Kasumi-1 (cell line): ENCODE measurements around the gene MTG2.
A peak's percentile ranks its signal among the peaks of the same experiment; 100 is the strongest.
"Not testable (repeated sequence)": the region's sequence is repeated elsewhere in the genome, so short reads cannot be mapped to it uniquely, and the experiment has no call there.

Source experiments
- DNase-seq, 2 experiments: peaks; one replicate each; lab custom pipeline; 2025; lab: John Stamatoyannopoulos, UW

Gene MTG2

DNA sequence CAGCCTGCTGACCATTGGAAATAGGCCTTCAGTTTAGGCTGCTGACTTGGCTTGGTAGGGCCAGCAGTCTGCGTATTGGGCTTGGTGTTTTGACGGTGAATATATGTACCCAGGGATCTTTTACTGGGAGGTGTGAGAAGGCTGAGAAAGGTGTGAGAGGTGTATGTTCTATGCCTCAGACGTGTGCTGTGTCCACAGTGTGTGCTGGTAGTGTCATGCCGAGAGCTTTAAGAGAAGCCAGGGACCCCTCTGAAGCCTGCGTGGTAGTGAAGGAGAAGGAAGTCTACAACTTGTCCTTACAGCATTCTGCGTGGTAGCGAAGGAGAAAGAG is 37.2 kb upstream of the MTG2 start:
- no peak for DNase-seq

DNA sequence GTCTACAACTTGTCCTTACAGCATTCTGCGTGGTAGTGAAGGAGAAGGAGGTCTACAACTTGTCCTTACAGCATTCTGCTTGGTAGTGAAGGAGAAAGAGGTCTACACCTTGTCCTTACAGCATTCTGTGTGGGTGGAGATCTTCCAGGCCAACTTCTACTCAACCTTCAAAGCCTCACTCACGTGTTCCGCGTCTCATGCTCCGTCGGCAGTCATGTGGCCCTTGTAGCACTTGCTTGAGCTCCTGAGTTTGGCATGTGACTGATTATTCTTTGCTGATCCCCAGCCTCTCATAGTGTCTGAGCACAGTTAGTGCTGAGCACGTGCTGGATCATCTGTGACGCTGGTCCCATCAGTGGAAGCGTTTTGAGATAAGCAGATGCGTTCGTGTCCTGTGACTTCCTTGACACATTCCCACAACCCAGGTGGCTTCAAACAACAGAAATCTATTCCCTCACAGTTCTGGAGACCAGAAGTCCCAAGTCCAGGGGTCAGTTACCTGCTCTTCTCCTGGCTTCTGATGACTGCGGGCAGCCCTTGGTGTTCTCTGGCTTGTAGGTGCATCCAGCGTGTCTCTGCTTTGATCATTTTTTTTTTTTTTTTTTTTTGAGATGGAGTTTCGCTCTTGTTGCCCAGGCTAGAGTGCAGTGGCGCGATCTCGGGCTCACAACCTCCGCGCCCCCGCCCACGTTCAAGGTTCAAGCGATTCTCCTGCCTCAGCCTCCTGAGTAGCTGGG is 36.6 kb upstream of the MTG2 start:
- DNase-seq: no peak

DNA sequence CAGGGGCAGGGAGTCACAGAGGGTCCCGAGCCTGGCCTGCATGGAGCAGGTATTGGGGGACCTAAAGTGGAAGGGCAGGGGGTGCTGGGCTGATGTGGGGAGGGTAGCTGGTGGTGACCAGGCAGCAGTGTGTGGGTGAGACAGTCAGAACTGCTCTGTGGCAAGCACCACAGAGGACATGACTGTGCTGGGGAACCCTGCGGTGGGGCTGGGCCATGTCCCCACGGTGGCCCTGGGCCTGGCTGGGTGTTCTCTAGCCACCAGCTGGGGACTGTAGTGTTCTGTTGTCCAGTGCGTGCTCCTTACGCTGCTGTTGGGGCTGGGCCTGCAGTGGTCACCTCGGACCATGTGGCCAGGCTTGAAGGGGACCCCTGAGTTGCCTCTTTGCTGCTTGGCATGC is 35.7 kb upstream of the MTG2 start:
- no peak for DNase-seq

DNA sequence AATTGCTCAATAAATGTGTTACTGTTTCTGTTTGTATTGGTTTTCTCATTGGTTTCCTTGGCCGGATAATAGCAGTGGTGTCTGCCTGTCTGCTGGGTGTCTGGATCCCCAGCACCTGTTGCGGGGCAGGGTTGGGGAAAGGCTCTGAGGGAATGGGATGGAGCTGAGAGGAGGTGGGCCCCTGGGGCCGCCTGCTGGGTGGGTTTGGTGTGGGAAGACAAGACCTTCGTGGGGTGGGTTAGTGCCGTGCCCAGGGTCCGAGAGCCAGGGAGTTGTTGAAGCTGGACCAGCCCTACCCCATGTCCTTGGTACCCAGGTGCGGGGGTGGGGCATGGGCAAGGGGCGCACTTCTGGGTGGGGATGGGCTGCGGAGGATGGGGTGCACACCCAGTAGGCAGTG is 35.3 kb upstream of the MTG2 start:
- no peak for DNase-seq

DNA sequence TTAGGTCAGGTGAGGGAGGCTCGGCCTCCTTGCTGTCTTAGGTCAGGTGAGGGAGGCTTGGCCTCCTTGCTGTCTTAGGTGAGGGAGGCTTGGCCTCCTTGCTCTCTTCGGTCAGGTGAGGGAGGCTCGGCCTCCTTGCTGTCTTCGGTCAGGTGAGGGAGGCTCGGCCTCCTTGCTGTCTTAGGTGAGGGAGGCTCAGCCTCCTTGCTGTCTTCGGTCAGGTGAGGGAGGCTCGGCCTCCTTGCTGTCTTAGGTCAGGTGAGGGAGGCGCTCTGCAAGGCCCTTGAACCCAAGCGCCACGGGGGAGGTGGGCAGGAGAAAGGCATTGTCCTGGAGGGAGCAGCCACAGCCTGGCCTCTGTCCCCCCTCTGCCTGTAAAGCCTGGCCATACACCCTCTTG is 34.4 kb upstream of the MTG2 start:
- not testable (repeated sequence) for DNase-seq

DNA sequence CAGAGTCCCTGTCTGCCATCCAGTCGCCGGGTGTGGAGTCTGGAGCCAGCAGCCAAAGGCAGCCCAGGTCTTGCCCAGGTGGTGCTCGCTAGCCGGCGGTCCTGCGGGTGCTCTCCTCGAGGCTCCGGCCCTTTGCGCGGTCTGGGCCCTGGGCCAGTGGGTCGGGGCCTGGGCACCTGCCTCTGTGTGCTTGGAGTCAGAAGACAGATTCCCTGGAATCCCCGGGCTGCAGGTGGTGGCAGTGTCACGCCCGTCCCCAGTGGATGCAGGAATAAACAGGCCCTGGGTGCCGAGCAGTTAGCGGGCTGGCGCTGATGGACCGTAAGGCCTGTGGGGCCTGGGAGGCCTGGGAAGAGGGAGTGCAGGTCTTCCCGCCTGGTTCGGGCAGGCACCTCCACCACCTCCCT is 33.9 kb upstream of the MTG2 start:
- no peak for DNase-seq

DNA sequence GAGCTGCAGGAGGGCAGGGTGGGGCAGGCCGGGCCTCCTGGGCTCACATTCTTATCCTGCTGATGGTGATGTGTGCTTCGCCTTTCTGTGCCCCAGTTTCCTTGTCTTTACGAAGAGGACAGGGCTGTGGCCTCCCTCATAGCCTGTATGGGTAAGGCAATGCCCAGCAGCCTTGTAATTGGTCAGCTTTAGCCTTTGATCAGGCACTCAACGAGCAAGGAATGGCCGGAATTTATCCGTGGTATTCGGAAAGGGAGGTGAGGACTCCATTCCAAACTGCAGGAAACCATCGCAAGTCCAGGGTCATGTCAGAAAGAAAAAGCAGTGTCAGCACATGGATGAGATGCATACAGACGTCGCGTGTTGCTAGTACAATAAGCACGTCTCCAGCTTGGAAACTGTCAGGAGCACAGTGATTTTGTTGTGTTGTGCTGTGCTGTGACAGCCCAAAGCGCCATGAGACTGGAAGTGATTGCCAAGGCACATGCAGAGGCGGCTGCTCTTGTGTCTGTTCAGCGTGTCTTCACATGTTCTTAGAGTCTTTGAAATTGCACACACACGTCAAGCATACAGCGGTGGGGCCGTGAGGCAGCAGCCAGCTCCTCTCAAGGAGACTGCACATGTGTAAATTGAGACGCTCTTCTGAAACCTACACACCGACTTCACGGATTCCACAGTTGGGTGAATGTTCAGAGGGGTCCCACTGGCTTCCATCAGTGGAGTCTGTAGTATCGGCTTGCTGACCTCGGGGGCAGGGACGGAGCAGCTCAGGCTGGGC is 33.1 kb upstream of the MTG2 start:
- DNase-seq: no peak

DNA sequence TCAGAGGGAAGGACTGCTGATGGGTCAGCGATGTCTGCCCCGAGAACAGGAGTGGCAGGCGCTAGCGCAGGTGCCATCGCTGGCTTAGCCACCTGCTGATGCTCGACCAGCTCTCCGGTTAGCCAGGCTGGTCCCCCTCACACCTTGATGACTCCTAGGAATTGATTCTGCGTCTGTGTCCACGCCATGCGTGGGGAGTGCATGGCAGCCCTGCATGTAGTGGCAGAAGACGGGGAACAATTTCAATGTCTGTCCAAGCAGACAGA is 32.6 kb upstream of the MTG2 start:
- DNase-seq: no peak

DNA sequence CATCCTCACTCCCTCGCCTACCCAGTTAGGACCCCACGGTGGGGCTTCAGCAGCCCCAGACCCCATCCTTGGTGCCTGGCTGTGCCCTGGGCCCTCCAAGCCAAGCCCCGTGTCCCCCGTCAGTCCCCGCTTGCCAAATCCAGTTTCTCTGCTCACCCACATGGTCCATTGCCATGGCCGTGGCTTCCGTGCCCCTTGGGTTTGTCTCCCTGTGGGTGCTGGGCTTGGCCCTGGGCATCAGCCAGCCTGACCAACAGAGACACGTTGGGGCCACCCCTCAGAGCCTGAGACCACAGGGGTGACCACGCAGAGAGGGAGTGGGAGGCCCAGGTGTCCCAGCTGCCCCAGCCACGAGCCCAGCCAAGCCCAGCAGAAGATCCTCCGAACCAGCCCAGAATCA is 31.6 kb upstream of the MTG2 start:
- DNase-seq: no peak

DNA sequence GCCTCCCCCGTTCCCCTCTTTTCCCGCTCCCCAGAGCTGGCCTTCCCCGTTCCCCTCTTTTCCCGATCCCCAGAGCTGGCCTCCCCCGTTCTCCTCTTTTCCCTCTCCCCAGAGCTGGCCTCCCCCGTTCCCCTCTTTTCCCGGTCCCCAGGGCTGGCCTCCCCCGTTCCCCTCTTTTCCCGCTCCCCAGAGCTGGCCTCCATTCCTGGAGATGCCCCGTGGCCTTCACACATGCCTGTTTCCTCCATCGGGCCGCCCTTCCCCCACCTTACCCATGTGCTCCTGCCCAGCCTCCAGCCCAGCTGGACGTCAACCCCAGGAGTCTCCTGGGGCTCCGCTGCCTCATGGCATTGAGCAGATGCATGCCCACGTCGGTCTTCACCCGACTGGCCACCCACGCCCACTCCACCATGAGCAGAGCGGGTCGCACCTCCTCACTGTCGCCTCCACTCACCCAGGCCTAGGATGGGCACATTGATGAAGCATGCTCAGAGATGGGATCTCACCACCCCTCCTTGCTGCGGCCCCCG is 30.9 kb upstream of the MTG2 start:
- no peak for DNase-seq

DNA sequence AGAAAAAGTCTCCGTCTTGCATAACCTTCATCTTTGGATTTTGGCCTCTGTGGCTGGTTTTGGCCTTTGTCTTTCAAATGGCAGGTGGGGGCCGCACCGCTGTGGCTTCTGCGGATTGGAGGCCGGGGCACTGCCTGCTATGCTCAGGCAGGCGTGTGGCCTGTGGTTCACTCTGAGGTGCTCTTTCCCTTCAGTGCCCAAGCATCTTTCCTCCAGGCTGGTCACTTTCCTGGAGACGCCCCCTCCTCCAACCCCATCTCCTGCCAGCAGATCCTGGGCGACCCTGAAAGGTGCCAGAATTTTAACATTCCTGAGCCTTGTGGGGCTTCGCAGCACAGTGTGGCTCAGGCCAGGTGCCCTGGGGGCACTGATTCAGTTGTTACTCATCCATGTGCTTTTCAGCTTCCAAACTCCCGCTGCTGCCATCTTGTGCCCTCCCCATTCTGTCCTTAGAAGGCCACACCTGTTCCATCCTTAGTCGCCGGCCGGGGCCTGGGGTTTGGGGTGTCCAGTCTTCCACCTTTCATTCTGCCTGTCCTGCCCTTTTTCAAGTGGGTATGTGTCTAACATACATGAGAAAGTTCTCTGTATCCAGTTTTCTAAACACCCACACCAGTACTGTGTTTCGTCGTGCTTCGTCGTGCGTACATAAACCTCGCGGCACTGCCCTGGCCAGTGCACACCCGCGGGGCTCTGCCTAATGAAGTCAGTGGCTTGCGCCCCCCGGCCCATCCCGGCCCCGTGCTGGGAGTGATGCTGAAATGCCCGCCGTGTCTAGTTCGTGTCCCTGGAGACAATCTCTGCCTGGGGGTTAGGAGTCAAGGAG is 27.2 kb upstream of the MTG2 start:
- no peak for DNase-seq

DNA sequence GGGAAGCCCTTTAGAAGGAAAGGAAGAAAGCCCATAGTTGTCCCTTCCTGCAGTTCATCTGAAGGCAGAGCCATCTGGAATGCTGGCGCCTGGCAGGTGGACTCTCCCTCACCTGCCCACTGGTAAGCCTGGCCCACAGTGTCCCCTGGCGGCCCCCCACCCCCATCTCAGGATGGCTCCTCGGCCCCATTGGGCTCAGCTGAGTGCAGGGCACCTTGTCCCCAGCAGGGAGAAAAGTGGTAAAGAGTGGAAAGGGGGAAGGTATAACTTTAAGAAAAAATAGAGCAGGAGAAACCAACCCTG is 26.6 kb upstream of the MTG2 start:
- DNase-seq: peak in 1 of 2 experiments; percentile 12

DNA sequence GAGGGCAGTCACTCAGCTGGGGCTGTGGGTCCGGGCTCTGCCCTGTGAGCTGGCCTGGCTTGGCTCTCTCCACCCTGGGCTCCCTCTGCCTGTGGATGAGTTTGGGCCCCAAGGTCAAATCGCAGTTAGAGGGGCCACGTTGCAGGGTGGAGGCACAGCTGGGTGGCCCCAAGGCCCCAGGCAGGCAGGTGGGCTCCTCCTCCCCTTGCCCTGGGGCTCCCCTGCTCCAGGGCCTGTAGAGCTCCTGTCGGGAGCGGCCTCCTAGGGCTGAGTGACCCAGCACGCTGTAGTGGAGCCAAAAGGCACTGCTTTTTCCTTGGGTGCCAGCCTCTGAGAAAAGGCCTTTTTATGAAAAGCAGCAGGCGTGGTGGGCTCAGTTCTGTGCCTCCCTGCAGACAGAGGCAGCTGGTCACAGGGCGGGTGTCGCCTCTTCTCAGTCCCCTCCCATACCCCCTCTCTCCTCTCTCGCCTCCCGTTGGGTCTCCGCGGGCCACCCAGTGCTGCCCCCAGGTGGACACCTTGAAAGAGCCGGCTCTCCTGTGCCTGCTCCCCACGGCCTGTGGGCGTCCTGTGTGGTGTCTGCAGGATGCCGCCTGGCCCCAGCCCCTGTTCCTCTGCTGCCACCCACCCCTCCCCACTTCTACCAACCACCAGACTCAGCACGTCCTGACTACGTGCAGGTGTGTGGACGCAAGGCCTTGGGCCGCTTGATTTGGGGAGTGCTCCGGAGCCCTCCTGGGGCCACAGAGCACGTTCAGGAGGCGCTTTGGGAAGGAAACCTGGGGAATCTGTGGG is 26.0 kb upstream of the MTG2 start:
- DNase-seq: peak; percentile 48 to 60

DNA sequence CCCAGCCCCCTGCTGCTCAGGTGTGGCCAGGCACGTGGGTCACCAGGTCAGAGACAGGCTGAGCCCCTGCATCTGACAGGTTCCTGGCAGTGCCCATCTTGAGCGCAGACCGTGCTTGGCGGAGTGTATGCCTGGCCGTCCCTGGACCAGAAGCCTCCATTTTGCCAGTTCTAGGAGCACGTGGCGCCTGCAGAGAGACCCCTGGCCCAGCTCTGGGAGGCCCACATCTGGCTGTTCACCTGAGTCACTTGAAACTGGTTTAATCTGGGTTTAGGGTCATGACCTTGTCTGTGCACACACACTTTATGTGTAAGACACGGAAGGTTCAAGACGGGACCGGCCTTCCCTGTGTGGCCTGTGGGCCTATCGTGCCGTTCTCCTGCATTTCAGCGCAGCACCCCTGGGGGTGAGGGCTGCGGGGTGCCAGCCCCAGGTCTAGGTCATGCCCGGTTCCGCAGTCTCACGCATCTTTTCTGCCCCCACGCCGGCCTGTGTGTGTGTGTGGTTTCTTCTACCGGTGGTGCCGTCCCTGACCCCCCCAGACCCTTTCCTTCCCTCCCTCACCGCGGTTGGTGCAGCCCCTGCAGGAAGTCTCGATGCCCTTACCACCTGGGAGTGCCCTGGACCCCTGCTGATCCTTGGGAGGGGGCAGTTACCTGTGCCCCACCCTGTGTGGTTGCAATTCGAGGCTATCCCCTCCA is 25.3 kb upstream of the MTG2 start:
- DNase-seq: no peak

DNA sequence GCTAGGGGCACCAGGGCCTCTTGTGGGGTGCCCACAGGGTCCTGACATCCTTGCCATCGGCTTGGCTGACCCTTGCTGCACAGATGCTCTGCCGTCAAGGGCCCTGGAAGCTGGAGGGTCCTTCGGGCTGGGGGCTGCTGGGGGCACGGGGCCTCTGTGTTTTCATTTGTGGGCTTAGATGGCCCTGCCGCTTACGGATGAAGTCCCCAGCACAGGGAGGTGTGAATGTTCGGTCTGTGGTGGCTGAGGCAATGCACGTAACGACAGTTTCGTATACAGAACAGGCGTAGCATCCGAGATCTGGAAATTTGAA is 24.8 kb upstream of the MTG2 start:
- DNase-seq: no peak

DNA sequence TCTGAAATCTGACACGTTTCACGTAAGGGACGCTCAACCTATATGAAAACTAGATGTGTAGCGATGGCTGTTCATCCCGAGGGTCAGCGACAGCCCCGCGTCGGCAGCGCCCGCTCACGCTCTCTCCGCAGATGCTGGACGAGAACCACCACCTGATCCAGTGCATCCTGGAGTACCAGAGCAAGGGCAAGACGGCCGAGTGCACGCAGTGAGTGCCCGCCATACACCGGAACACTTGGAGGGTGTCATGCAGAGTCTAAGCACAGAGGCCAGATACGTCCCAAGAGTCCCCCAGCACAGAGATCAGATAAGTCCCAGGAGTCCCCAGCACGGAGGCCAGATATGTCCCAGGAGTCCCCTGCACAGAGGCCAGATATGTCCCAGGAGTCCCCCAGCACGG is 24.3 kb upstream of the MTG2 start:
- no peak for DNase-seq

DNA sequence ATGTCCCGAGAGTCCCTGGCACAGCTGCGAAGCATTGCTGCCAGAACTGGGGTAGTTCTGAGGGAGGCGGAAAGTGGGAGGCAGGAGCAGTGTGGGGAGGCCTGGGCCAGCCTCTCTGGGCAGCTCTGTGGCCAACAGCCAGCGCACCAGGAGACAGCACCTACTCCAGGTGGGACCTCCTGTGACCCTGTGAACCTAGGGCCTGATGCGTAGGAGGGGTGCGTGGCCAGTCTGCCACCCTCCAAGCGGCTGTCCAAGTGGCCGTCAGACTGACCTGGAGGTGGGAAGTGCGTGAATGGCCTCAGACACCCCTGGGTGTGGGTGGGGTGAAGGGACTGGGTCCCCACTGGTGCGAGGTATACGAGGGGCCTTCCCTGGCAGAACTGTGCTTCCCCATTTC is 23.8 kb upstream of the MTG2 start:
- no peak for DNase-seq

DNA sequence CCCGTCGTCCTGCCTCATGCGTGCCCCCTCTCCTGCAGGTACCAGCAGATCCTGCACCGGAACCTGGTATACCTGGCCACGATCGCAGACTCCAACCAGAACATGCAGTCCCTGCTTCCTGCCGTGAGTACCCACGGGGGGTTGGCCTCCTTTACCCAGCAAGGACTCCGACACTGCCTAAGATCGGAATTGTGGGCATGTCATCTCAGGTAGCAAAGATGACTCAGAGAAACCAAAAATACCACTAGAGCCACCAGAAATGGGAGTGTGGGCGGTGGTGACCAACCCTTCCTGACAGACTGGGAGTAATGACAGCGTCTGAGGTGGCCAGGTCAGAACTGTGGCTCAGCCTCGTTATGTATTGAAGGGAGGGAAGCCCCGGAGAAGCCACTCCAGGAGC is 23.0 kb upstream of the MTG2 start:
- DNase-seq: no peak

DNA sequence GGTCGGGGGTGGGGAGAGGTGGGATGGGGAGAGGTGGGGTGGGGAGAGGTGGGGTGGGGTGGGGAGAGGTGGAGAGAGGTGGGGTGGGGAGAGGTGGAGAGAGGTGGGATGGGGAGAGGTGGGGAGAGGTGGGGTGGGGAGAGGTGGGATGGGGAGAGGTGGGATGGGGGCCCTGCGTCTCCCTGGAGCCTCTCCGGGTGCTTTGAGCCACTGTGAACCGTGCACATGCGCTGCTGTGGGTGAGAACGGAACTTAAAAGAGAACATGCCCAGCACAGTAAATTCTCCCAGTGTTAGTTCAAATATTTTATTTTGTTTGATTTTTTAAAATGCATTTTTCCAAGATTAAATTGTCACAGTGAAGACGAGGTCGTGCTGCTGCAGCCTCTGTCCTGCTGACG is 22.6 kb upstream of the MTG2 start:
- DNase-seq: no peak

DNA sequence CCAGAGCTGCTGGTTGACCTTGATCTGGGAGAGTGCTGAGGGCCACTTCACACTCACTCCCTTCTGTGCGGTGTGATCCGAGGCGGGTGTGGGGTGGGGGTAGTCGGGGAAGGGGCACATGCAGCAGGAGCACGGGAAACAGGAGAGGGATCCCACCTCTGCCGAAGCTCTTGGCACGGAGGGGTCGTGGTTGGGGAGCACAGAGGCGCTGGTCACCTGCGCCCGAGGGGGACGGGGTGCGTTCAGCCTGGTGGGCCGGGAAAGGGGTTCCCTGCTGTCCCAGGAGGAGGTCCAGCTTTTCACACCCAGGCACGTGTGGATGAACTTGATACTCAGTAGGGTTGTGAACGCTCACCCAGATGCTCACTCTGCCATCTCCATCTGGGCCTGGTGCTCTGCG is 22.0 kb upstream of the MTG2 start:
- no peak for DNase-seq

DNA sequence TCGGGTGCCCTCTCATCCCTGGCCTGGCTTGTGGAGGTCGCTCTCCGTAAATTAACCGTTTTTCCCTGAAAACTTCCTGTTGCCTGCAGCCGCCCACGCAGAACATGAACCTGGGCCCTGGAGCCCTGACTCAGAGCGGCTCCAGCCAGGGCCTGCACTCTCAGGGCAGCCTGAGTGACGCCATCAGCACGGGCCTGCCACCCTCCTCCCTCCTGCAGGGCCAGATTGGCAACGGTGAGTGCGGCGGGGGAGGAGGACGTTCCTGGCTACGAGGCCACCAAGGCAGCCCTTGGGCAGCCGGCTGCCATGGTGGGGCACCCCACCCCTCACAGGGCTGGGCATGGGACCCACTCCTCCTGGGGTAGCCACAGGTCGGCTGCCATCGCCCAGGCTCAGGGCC is 21.5 kb upstream of the MTG2 start:
- DNase-seq: no peak
